T-helper 1 cell (primary cell): ENCODE measurements around the gene TP53I11.

ENCODE experiments used
- DNase-seq, 5 donors: peaks; one replicate each; pipeline ENCODE4 v3.0.0-alpha.2; 2012 to 2020

TP53I11 gene

DNA sequence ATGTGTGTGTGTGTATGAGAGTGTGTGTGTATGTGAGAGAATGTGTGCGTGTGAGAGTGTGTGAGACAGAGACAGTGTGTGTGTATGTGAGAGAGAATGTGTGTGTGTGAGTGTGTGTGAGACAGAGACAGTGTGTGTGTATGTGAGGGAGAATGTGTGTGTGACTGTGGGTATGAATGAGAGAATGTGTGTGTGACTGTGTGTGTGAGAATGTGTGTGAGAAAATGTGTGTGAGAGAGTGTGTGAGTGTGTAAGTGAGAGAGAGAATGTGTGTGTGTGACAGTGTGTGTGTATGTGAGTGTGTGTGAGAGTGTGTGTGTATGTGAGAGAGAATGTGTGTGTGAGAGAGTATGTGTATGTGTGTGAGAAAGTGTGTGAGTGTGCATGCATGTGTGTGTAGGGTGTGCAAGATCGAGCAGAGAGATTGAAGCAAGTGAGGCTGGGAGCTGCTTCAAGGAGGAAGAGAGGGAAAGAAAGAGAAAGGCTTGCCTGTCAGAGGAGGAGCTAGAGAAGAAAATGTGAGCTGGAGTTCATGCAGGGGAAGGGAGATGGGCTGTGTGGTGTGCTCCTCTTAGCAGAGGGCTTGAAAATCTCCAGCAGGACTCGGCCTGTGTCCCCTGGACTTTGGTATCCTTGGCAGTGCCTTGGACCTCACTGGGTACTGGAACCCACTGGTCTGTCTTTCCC is 27.7 kb upstream of the TP53I11 start:
- no peak for DNase-seq

DNA sequence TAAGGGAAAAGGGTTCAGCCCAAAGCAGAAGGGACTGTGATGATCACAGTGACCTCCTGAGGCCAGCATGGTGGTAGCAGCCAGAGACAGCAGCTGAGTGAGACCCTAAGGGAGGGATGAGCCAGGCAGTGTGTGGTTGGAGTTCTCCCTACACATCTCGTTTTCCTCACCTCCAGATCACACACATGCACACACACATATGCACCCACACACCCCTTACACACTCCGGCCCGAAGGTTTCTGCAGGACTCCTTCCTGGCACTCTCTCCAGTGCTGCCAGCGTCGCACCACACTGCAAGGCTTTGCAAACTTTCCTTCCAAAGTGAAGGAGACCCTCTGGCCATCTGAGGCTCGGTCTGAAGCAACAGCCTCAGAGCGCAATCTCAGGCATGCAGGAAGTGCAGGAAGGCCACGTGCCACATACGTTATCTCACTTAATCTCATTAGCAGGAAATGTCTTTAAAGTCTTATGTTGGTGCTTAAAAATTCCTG is 26.9 kb upstream of the TP53I11 start:
- DNase-seq, result peak in 1 of 5 donors; percentile 8

DNA sequence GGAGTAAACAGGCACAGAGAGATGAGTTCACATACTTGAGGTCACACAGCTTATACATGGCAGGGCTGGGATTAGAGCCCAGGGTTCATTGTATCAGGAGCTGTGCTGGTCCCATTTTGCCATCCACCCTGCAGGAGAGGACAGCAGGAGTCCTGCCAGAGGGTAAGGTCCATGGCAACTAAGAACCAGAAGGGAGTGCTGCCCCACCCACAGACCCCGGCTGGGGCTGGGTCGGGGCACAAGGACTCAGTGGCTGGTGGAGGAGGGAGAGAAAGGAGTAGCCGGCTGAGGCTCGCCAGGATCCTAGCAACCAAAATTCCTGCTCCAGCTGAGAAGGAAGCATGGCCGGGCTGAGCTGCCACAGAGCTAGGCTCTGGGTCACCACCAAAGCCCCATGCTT is 25.9 kb upstream of the TP53I11 start:
- DNase-seq, result no peak

DNA sequence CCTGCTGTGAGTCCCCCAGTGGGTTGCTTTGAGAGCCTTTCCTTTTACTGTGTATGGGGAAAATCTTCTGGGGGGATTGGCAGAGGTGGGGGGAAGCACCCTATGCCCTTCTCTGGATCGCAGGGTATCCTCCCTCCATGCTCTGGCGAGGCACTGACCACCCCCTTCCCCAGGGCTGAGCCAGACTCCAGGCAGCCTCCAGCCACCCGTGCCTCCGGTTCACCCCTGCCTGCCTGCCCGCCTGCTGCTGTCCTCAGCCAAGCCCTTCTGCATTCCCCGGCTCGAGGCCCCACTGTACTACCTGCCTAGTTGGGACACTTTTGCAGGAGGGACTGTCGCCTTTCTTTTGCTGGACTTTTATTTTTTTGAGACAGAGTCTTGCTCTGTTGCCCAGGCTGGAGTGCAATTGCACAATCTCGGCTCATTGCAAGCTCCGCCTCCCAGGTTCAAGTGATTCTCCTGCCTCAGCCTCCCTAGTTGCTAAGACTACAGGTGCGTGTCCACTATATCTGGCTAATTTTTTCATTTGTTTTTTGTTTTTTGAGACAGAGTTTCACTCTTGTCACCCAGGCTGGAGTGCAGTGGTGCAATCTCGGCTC is 23.8 kb upstream of the TP53I11 start:
- no peak for DNase-seq

DNA sequence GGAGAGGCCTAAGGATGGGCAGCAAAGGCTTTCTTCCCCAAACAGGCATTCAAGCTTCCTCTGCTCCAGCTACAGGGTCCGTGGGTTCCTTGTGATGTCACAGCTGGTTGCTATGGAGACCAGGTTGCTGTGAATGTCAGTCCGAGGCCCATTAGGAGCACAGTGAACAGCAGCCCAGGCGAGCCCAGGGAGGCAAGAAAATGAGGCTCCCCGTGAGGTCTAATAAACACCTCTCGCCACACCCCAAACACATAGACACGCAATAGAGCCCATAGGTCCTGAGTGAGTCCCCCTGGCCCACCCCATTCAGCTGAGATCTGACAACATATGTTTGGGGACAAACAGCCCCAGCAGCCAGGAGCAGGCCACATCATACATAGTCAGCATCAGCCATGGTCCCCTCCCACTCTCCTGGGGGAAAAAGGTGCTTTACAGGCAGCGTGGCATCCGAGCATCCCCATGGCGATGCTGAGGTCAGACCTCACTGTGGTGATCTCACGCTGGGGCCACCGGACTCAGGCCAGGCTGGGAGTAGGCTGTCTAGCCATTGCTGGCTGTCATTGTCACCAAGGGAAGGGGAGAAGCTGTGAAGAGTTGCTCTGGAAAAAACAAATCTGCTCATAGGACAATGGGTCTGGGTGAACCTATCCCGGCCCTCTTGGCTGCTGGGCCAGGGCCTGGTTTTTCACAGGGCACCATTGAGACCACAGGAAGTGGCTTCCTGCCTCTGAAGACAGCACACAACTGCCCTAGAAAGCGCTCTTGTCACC is 23.1 kb upstream of the TP53I11 start:
- no peak for DNase-seq

DNA sequence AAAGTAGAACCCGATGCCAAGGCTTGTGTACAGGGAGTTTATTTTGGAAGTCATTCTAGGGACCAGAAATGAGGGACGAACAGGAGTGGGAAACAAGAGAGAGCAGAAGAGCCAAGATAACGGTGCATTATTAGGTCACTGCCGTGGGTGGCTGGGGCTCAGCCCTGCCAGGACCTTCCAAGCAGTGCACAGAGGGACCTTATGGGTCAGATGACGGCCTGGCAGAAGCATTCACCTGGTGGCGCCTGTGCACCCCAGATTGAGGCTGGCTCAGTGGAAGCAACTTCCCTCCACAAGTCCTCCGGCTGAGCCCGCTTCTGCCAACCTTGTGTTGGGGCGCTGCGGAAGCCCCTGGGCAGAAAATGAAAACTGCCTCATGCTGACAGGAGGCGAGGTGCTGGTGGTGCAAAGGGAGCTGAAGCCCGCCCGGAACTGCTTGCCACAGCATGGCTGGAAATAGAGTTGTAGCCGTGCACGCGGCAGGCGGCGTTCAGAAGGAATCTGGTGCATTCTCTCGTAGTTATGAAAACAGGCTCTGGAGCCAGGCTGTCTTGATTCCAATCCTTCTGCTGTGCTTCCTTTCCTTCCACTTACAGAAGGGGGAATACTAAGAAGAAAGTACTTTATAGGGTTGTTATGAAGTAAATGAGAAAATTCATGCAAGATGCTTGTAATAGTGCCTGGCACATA is 22.2 kb upstream of the TP53I11 start:
- no peak for DNase-seq

DNA sequence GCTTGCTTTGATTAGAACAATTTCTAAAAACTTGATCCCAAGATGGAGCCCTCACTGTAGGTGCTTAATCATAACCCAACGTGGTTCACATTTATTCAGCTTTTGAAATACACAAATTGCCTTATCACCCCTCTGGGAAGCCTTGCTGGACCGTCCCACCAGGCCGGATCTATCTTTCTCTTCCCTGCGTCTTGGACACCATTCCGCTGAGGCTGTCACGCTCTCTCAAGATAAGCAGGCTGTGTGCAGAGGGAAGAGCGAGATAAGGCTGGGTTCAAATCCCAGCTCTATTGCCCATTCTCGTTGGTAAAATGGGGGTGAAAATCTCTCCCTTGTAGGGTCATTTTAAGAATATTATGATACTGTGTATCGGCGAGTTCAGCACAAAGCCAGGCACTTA is 20.5 kb upstream of the TP53I11 start:
- no peak for DNase-seq

DNA sequence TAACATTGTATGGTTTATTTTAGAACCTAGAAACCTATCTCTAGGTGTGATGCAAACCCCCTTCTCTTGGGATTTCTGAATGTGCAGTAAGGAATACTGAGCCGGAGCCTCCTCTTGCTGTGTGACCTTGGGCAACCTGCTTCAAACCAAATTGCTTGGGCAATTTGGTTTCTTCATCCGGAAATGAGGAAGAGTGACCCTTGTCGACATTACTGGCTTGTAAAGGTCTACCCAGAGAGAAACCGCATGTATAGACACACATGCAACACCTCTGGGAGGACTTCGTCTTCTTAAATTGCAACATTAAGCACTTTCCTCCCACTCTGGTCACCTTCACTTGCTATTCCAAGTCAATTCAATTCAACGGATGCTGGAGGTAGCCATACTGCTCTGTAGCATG is 19.6 kb upstream of the TP53I11 start:
- no peak for DNase-seq

DNA sequence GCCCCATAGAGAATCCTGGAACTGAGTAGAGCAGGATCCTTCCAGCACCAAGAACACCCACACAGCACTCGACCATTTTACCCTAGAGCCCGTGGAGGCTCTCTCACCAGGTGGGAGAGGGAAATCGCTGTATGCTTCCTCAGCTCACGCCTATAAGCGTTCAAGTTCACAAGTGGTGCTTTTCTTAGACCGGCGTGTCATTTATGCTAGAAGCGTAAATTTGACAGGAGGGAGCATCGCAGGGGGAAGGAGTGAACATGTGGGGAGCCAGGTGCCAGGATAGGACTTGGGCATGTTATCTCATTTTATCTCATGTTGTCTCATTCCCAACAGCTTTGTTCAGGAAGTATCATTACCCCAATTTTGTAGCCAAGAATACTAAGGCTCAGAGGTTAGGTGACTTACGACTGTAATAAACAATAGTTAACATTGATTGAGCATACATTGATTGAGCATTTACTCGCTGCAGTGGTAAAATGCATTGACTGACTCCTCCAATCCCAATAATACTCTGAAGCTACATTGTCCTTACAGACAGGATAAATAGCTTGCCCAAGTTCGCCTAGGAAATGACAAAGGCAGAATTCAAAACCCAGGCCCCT is 19.1 kb upstream of the TP53I11 start:
- no peak for DNase-seq

DNA sequence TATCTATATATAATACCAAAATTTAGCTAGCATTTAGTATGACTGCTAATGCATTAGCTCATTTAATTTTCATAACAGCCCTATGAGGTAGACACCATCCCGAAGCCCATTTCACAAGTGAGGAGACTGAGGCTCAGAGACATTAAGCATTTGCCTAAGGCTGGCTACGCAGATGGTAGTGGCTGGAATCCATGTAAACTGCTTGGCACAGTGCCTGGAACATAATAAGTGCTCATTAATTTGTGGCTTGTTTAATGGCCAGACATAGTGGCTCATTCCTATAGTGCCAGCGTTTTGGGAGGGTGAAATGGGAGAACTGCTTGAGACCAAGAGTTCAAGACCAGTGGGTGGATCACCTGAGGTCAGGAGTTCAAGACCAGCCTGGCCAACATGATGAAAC is 17.8 kb upstream of the TP53I11 start:
- no peak for DNase-seq

DNA sequence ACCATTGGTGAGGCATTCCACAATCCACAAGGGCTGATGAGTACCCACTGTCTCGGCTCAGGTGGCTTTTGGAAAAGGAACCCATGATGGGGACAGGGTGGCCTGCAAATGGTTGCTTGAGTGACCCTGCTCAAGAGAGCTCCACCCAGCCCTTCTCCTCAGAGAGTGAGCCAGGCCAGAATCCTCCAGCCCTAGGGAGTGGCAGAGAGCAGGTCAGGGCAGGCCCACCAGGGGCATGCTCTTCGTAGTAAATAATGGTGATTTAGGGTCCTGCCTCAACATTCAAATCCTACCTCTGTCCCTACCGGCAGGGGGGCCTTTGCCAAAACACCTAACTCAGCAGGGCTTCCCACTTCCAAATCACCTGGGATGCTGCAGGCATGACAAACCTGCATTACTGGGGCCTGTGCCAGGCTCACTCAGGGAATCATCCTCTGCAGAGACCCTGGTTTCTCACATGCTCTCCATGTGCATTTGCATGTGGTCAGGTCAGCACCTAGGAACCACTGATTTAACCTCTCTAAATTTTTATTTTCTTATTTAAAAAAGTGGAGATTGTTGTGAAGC is 17.3 kb upstream of the TP53I11 start:
- no peak for DNase-seq

DNA sequence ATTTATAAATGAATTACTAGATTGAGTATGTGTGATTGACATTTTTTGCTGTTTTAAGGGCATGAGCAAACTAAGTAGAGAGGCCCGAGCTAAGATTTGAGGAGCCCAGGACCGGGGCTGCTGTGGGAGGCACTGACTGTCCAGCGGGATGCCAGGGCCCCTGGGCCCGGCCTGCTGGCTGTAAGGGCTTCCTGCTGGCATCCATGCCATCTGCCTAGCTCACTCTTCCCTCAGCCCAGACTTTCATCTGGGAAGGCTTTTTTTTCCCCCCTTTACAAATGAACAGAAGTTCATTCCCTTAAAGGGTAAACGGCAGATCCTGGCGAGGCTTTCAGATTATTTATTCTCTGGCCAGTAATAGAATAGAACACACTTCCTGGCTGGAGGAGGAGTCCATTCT is 16.0 kb upstream of the TP53I11 start:
- no peak for DNase-seq

DNA sequence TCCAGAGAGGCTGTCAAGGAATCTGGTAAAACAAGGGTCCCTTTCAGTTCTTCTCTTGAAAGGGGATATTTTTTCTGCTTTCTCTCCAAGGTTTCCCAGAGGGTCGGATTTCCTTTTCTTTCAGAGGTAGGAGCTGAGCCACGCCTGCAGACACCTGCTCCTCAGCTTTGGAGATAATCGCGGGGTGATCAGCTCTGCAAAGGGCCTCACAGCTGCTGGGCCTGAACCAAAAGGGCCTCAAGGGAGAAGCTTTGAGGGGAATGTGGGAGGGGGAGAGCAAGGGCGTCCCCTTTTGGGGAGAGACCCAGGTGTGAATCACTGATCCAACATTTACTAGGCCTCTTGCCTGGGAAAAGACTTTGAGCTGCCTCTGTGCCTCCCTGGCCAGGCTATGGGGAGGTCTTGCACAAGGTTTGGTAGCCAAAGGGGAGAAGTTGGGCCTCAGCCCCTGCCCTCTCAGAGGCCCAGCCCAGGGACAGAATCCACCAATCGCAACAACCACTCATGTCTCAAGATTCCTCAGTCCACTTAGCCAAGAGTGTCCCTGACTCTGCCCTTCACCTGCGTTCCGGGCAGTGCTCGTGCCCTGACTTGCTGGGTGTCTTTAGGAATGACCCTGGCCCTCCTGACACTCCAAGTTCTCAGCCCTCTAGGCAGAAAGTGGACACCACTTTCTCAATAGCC is 14.0 kb upstream of the TP53I11 start:
- DNase-seq, result no peak

DNA sequence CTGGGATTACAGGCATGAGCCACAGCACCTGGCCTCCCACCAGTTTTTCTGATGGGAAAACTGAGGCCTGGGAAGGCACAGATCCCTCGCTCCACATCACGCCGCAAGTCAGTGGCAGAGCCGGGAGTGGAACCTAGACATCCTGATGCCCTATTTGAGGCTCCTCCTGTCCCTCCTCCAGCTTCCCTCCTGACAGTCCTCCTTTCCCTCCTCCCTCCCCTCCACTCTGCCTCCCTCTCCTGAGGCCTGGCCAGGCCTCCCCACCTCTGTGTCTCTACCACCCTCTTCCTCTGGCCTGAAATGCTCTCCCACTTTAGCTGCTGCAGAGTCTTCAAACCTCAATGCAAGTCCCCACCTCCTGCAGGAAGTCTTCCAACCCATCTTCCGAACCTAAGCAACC is 13.3 kb upstream of the TP53I11 start:
- DNase-seq, result no peak

DNA sequence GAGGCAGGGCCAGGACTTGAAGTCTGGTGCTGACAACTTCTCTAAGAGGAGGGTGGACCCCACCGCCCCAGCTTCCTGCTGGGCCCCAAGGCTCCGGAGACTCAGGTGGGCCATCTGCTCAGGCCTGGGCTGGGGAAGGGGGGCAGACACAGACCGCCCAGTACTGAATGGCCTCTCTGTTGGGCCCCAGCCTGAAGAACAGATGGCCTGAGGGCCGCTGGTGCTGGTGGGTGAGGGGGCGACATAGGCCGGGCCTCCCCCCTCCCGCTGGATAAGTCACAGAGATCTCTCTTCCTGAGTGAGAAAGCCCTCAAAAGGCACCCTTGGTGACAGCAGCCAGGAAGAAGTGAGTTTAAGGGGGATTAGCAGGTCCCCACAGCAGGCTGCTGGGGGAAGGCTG is 12.5 kb upstream of the TP53I11 start:
- DNase-seq, result no peak

DNA sequence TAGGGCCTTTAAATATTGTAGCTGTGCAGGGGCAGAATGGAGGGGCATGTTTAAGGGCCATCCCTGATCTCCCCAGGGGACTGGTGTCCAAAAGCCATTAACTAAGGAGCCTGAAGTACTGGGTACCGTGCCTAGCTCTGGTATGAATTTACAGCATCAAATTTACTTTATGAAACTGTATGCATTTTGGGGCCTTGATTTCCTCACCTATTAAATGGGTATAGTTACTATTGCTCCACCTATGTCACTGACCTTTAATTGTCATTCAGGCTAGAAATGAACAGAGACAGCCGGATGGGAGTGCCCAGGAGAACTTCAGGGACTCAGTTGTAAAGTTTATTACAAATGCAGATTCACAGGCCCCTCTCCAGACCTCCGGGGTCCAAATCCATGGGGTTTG is 11.8 kb upstream of the TP53I11 start:
- no peak for DNase-seq

DNA sequence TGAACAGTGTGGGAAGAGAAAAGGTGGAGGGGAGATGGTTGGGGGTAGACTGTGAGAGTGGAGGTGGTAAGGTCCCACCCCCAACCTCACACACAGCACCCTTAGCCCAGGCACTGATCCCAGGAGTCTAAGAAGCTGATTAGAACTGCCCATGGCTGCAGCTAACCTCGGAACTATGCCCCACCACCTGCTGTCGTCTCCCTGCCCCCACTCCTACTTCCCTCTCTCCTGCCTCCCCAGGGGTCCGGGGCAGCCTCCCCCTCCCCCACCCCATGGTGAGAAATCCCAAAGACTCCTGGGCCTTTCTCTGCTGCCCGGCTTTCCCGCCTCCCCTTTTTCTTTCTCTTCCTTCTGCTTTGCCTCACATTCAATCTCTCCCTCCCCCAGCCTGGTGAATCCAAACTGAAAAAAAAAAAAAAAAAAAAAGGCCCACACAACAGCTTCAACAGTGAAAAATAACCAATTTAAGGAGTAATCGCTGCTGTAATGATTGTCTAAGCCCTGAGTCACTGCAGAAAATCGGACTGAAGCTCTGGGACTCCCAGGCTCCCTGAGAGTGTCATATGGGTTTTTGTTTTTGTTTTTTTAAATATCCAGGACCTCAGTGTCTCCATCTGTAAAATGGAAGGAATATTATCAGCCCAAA is 9.6 kb upstream of the TP53I11 start:
- DNase-seq, result no peak

DNA sequence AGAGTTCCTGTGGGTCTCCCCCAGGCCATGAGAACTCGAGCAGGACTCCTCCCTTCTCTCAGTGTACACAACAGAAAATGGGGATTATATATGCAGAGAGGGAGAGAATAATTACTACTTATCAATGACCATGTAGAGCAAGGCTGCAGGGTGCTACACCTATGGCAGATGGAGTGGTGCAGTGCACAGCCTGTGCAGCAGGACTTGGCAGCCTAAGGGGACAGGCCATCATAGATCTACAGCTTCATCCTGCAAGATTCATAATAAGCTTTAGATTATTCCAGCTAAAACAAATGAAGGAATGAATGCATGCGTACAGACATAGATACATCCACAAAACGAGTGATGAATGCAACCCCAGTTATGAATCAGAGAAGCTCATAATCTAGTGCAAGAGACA is 8.4 kb upstream of the TP53I11 start:
- no peak for DNase-seq

DNA sequence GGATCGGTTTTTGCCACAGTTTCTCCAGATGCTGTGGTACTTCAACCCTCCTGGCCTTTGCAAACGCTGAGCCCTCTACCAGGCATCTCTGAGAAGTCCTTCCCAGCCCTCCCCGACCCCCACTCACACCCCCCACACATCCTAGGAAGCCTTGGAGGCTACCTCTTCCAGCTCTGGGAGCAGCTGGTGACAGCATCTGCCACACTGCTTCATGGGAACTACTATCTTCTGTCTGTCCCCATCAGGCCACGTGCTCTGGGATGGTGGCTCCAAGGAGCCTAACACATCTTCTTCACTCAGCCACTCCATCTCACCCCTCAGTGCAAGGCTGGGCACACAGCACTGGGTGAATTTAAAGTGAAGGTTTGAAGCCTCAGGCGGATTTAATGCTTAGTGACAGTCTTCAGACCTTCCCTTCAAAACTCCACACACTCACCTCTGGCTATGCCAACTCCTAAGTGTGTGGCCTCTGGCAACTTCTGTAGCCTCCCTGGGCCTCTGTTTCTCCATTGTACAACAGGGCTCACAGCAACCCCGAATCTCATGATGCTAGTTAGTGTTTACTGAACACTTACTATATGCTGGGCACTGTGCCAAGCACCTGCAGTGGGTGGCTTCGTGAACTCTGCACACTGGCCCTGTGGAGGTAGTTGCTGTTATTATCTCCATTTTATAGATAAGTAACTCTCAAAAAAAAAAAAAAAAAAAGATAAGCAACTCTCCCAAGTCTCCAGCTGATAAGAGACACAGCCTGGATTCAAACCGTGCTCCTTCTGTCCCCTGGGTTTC is 7.3 kb upstream of the TP53I11 start:
- DNase-seq, result no peak

DNA sequence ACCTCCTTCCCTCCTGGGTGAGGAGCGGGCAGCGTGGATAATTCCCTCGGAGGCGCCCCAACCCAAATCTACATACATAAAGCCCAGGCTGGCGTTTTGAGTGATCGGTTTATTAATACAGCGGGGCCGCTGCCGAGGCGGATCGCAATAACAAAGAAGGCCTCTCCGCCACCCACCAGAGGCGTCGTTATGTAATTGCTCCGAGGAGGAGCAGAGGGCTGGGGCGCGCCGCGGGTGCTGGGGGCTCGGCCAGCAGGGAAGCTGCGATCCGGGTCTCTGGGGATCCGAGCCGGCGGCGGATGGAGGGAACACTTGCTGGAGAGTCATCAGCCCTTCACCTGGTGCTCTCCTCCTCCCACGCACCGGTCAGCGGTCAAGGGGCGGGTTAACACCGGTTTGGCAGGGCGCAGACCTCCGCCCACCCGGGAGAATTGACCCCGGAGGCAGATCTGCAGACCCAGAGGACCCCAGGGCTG is 6.4 kb upstream of the TP53I11 start:
- no peak for DNase-seq
